ENCODE measurements around the gene PCP4L1.
A peak's percentile ranks its signal among the peaks of the same experiment; 100 is the strongest.
"Not testable (repeated sequence)": the region's sequence is repeated elsewhere in the genome, so short reads cannot be mapped to it uniquely, and the experiment has no call there.

The PCP4L1 gene

DNA sequence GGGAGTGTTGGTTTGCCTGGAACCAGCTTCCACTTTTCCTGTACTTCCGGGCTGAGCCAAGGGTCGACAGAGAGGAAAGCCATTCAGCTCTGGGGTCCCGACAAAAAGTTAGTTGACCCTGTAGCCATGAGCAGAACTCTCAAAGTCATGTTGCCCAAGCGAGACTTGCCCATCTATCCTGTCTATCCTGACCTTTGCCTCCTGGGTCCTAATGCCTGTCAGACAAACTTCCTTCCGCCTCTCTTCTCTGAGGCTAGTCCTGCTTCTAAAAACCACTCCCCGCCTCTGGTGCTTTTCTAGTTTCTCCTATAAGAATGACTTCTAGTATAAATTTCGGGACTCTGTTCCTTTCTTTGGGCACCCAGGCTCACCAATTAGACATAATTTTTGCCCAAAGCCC lies 7.7 kb upstream of the PCP4L1 start:
- DNase-seq (ENCODE audit: insufficient read length, low spot score) (no peak), FAIRE-seq (no peak)
- TF ChIP-seq POLR2A (IDR thresholded peaks at IDR 0.05; ENCODE audit: low read depth, low read length) = no peak

DNA sequence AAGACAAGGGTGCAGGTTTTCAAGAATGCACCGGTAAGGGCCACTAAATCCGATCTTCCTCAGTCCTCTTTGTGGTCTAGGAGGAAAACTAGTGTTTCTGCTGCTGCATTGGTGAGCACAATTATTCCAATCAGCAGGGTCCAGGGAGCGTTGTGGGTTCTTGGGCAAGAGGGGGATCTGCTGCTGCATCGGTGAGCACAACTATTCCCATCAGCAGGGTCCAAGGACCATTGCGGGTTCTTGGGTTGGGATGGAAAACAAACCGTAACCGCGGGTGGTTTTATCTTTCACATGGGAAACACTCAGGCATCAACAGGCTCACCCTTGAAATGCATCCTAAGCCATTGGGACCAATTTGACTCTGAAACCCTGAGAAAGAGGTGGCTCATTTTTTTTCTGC lies 7.0 kb upstream of the PCP4L1 start:
- DNase-seq (ENCODE audit: insufficient read length, low spot score) (no peak), FAIRE-seq (no peak)
- TF ChIP-seq POLR2A (IDR thresholded peaks at IDR 0.05; ENCODE audit: low read depth, low read length) = no peak

DNA sequence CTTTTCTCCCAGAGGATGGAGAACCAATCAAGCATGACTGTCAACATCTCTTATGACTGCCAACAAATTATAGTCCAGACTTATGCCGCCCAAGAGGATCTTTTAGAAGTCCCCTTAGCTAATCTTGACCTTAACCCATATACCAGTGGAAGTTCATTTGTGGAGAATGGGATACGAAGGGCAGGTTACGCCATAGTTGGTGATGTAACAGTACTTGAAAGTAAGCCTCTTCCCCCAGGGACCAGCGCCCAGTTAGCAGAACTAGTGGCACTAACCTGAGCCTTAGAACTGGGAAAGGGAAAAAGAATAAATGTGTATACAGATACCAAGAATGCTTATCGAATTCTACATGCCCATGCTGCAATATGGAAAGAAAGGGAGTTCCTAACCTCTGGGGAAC lies 3.2 kb upstream of the PCP4L1 start:
- not testable (repeated sequence) for DNase-seq (ENCODE audit: insufficient read length, low spot score); FAIRE-seq

DNA sequence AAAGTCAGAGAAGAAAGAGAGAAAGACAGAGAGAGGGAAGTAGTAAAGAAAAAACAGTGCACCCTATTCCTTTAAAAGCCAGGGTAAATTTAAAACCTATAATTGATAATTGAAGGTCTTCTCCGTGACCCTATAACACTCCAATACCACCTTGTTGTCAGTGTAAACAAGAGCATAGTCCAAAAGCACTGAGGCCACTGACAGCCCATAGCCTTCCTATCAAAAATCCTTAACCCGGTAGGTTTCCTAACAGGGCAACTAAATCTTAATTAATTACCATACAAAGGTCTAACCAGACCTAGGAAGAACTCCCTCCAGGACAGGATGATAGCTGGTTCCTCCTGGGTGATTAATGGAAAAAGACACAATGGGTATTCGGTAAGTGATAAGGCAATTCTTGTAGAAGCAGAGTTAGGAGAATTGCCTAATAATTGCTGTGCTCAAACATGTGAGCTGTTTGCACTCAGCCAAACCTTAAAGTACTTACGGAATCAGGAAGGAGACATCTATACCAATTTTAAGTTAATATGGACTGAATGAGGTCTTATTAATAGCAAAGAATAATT lies 2.5 kb upstream of the PCP4L1 start:
- not testable (repeated sequence) for DNase-seq (ENCODE audit: insufficient read length, low spot score); FAIRE-seq

DNA sequence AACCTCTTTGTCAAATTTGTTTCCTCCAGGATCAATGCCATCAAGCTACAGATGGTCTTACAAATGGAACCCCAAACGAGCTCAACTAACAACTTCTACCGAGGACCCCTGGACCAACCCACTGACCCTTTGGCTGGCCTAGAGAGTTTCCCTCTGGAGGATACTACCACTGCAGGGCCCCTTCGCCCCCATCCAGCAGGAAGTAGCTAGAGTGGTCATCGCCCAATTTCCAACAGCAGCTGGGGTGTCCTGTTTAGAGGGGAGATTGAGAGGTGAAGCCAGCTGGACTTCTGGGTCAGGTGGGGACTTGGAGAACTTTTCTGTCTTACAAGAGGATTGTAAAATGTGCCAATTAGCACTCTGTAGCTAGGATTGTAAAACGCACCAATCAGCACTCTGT lies 1.4 kb upstream of the PCP4L1 start:
- not testable (repeated sequence) for DNase-seq (ENCODE audit: insufficient read length, low spot score); FAIRE-seq

DNA sequence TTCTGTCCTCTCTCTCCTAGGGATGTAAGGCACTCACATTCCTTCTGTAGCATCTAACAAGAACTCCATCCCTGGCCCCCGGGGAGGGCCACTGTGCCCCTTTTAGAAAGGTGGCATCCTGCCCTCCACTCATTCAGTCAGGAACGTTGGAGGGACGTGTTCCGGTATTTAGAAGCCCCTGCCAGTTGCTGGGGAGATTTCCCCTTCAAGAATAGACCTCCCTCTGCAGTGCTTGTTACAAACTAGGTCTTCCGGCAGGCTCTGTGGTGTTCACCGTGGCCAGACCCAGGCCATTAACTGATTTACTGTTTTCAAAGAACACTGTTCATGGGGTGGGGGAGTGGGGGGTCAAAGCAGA lies 779 bp downstream of the PCP4L1 start:
- DNase-seq (ENCODE audit: insufficient read length, low spot score) (no peak), FAIRE-seq (no peak)
- TF ChIP-seq POLR2A (IDR thresholded peaks at IDR 0.05; ENCODE audit: low read depth, low read length) = no peak

DNA sequence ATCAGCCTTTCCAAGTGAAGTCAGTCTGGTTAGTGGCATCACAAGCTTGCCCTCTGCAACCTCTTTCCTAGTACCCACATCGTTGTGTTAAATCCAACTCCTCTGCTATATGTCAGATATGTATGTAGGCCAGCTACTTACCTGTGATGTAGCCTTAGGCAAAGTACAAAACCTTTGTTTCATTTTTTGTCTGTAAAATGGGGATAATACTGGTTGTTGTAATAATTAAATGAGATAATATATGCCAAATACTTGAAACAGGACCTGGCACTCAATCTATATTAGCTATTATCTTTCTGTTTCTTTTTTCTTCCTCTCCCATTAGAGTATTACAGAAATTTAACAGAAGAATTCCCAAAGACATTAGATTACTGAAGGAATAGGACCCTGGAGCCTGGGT lies 1.2 kb downstream of the PCP4L1 start:
- DNase-seq (ENCODE audit: insufficient read length, low spot score) (no peak), FAIRE-seq (no peak)
- TF ChIP-seq POLR2A (IDR thresholded peaks at IDR 0.05; ENCODE audit: low read depth, low read length) = no peak

DNA sequence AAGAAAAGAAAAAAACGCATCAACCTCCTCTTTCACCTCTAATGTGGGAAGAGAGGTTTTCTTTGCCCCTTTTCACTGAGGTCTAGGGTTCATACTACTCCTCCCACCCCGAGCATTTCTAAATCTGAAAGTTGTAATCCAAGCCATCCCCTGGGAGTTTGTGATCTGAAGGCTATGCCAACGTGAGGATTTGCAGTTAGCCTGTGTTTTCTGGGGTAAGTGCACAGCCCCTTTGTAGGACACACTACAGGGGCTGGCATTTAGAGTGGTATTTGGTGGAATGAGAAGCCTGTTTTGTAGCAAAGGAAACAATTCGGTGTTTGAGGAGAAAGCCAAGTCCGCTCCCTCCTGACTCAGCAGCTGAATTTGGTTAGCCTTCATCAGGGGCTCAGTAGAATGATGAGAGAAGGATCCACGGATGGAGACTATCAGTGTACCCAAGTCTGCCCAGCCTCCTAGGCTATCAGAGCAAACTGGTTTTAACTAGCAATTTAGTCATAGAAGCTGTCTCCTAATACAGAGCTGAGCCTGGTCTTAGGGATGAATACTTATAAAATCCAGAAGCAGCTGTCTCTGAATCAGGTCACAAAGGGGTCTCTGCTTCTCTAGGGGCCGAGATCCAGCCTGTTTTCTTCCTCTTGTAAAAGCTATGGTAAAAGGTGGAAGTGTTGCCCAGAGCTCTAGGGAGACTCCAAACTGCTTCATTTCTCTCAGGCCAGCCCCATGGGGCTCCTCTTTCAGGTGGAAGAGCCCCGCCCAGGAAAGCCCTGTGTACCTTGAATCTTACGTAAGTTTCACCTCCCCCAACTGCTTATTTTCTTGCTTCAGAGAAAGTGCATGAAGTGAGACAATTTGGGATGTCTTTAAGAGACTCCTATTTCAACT lies 2.1 kb downstream of the PCP4L1 start:
- TF ChIP-seq POLR2A (IDR thresholded peaks at IDR 0.05; ENCODE audit: low read depth, low read length) = no peak
- FAIRE-seq (no peak), DNase-seq (ENCODE audit: insufficient read length, low spot score) (no peak)

DNA sequence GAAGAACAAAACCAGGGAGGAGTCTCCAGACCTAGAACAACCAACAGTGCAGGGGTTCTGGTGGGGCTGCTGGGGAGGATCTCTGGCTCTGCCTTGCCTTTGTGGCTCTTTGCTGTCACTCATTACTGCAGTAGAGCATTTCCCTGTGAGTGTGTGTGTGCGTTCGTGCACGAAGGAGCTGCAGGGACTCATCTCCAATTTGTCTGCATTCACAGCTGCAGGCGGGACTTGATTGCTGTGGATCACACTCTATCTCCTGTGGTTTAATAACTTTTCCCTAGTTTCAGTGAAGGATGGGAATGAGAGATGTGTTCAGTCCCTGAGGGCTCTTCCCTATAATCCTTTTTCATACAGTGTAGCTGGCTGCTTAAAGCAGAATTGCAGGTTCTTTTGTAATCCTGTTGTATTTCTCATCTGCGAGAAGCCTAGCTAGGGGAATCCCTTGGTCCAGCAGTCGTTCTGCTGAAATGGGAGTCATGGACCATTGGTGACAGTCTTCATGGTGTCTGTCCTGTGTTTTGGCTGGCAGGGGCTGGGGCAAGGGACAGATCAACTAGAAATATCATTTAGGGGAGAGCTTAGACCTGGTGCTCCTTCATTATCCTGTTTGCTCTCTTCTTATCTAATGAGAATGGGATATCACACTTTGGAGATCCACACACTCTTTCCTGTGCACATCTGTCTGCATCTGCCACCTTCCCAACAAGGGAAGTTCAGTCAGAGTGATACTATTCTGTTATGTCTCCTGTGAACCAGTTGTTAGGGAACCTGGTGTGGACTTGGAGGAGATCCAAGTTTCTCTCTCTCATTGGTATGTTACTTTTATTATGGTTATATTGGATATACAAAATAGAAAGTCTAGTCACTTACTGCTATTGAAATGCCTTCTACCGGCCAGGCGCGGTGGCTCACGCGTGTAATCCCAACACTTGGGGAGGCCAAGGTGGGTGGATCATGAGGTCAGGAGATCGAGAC lies 3.0 kb downstream of the PCP4L1 start:
- FAIRE-seq (no peak), DNase-seq (ENCODE audit: insufficient read length, low spot score) (no peak)
- no peak for TF ChIP-seq POLR2A (IDR thresholded peaks at IDR 0.05; ENCODE audit: low read depth, low read length)

DNA sequence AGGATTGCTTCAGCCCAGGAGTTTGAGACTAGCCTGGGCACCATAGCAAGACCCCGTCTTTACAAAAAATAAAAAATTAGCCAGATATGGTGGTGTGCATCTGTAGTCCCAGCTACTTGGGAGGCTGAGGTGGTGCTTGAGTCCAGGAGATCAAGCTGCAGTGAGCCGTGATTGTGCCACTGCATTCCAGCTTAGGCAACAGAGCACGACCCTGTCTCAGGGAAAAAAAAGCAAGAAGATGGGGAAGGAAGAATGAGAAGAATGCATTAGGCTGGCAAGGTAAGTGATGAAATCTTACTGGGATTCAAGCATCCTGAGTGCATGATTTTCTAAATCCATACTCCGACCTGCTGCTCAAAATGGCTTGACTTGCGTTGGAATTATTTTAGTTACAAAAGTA lies 6.8 kb downstream of the PCP4L1 start:
- no peak for FAIRE-seq
- no peak for TF ChIP-seq POLR2A (IDR thresholded peaks at IDR 0.05; ENCODE audit: low read depth, low read length)
- no peak for DNase-seq (ENCODE audit: insufficient read length, low spot score)

DNA sequence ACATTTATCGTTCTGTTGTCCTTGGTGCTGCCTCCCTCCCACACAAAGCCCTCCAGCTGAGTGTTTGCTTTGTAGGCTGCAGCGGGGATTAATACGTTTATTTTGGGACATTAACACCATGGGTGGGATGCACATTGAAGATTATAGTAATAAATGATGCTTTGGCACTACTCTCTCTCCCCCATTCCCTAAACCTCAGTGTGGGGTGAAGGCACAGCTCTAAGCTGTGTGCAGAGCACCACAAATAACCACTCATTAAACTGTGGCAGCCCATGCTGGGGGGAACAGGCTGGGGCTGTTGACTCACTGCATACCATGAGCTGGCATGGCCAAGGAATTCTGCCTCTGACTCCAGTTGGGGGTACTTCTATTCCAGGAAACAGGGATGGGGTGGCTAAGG lies 7.7 kb downstream of the PCP4L1 start:
- DNase-seq (ENCODE audit: insufficient read length, low spot score) = peak; percentile 83
- no peak for FAIRE-seq
- no peak for TF ChIP-seq POLR2A (IDR thresholded peaks at IDR 0.05; ENCODE audit: low read depth, low read length)

DNA sequence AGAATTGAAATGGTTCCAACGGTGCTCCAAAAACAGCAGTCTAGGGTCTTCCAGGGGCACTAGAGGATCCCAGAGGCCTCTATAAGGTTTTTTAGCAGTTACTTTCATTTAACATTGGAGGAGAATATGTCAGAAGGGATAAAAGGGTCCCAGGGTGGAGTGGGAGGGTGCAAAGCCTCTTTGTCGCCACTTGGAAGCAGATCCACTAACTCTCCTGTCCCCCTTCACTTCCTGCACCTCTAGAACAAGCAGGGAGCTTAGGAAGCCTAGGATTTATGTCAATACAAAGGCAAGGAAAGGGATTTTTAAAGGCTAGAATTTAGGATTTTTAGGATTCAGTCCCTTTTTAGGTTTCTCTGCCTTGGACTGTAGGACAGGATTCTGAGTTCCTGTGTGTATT lies 8.3 kb downstream of the PCP4L1 start:
- no peak for DNase-seq (ENCODE audit: insufficient read length, low spot score)
- TF ChIP-seq POLR2A (IDR thresholded peaks at IDR 0.05; ENCODE audit: low read depth, low read length) = no peak
- FAIRE-seq = no peak

DNA sequence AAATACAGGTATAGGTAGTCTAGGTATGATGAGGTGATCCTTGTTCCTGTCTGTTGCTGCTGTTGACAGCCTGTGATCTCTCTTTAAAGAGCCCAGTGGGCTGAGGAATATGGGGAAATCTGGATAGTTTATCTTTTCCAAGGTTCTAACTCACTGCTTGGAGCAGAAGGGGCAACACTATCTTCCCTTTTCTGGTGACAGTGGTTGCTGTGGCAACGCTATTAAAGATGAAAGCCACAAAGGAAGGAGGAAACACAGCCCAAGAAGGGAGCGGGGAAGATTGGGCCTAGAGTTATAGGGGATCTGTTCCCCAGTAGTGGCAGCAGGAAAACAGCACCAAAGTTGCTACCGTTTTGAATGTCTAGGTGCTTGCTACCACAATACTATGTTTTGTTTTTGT lies 8.8 kb downstream of the PCP4L1 start:
- DNase-seq (ENCODE audit: insufficient read length, low spot score) = no peak
- FAIRE-seq = no peak
- TF ChIP-seq POLR2A (IDR thresholded peaks at IDR 0.05; ENCODE audit: low read depth, low read length) = no peak

DNA sequence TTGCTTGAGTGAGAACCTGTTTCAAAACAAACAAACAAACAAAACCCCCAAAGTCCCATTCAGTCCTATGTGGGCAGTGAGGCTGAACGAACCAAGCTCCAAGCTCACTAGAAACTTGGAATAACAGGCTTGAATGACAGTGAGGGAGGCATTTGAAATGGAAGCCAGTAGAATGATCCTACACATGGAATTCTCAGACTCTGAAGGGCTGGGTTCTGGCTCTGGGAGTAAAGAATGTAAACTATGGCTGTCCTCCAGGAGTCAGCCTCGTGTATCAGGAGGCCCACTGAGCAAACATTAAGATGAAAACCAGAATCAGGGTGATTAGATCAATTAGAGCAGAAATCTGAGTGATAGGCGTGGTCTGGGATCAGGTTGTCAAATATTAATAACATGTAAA lies 14.9 kb downstream of the PCP4L1 start:
- no peak for FAIRE-seq
- DNase-seq (ENCODE audit: insufficient read length, low spot score) = no peak
- TF ChIP-seq POLR2A (IDR thresholded peaks at IDR 0.05; ENCODE audit: low read depth, low read length) = no peak
